ENCODE data around the gene NGEF. TPM values are rescaled to one million over a fixed set of nuclear protein-coding genes. Genes with fewer than 3 reads are reported as not detected.

NGEF gene
- total RNA-seq, 1 experiment from 2014 or later, result 71.3 TPM

DNA sequence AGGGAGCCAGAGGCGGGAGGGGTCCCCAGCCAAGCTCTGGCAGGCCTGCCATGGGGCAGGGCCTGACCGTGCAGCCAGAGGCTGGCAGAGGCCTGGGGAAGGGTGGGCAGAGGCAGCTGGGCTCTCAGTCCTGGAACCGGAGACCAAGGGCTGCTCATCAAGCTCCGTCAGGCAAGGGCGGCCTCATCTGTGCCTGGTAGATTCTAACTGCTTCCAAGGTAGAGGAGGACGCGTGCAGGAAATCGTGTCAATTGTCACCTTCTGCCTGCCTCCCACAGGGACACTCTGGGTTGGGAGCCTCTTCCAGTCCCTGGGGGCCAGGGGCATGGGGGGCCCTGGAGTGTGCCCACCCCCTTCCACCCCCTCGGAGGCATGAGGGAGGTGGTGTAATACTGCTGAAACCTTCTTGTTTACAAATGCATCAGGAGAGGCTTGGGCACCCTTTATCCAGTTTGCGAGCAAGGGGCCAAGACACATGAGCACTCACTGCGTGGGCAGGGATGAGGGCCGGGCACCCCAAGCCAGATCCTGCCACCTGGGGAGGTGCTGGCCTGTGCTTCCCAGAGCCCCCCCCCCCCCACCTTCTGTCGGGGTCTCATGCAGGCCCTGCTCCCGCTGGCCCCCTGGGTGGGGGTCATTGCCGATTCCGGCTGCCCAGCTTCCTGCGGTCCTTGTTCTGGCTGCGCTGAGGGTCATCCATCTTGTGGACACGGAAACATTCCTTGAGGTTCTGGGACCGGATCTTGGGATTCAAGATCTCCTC lies 134.0 kb downstream of the NGEF start:
- ATAC-seq (no peak), DNase-seq (no peak)
- intact Hi-C loops (cut with micrococcal nuclease), result loop anchor here (10.0 kb wide), 1 partner anchor 176 kb away; no protein-coding TSS in a partner anchor
- no peak overlapping the region for H3K9ac ChIP-seq (ENCODE audit: low read length)
- TSS peak; percentile 29 for BruUV-seq (replicated peaks)
- peaks cover 17% of the 10 kb centered on the region for H3K4me1 ChIP-seq (ENCODE audit: insufficient read depth, low read length)
- H4K20me1 ChIP-seq (ENCODE audit: low read length), result no peaks in the 10 kb centered on the region
- H3K79me2 ChIP-seq (ENCODE audit: low read length), result peaks cover 38% of the 10 kb centered on the region
- no peak overlapping the region for H3K4me2 ChIP-seq (ENCODE audit: low read length)
- H3K9me3 ChIP-seq (ENCODE audit: low read length), result no peaks in the 10 kb centered on the region
- no peaks in the 10 kb centered on the region for H3K27me3 ChIP-seq (ENCODE audit: low read length)
- POLR2A ChIA-PET (ENCODE audit: unreplicated experiment), result no interaction called here
- CTCF ChIA-PET, result no interaction called here
- no peaks in the 10 kb centered on the region for H3K9me2 ChIP-seq (replicated peaks; ENCODE audit: low read length)
- TF ChIP-seq EZH2phosphoT487 (IDR thresholded peaks at IDR 0.05; ENCODE audit: borderline replicate concordance, low read length) (no peak), EZH2 (IDR thresholded peaks at IDR 0.05; ENCODE audit: low read length, unreplicated experiment) (no peak)
- TF ChIP-seq, protein P1, sequence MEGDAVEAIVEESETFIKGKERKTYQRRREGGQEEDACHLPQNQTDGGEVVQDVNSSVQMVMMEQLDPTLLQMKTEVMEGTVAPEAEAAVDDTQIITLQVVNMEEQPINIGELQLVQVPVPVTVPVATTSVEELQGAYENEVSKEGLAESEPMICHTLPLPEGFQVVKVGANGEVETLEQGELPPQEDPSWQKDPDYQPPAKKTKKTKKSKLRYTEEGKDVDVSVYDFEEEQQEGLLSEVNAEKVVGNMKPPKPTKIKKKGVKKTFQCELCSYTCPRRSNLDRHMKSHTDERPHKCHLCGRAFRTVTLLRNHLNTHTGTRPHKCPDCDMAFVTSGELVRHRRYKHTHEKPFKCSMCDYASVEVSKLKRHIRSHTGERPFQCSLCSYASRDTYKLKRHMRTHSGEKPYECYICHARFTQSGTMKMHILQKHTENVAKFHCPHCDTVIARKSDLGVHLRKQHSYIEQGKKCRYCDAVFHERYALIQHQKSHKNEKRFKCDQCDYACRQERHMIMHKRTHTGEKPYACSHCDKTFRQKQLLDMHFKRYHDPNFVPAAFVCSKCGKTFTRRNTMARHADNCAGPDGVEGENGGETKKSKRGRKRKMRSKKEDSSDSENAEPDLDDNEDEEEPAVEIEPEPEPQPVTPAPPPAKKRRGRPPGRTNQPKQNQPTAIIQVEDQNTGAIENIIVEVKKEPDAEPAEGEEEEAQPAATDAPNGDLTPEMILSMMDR (conservative IDR thresholded peaks at IDR 0.05; ENCODE audit: low read depth, low read length), result no peak
- H3F3A ChIP-seq (ENCODE audit: low read length, unreplicated experiment), result no peaks in the 10 kb centered on the region
- H2AFZ ChIP-seq (ENCODE audit: low read length), result no peak overlapping the region
- H3K27ac ChIP-seq (ENCODE audit: low read length), result no peak overlapping the region
- peaks cover 2% of the 10 kb centered on the region; the same call in 1 of the 2 replicates for H3K36me3 ChIP-seq (ENCODE audit: low read depth, low read length)
- H3K4me3 ChIP-seq (ENCODE audit: low read length), result no peak overlapping the region

DNA sequence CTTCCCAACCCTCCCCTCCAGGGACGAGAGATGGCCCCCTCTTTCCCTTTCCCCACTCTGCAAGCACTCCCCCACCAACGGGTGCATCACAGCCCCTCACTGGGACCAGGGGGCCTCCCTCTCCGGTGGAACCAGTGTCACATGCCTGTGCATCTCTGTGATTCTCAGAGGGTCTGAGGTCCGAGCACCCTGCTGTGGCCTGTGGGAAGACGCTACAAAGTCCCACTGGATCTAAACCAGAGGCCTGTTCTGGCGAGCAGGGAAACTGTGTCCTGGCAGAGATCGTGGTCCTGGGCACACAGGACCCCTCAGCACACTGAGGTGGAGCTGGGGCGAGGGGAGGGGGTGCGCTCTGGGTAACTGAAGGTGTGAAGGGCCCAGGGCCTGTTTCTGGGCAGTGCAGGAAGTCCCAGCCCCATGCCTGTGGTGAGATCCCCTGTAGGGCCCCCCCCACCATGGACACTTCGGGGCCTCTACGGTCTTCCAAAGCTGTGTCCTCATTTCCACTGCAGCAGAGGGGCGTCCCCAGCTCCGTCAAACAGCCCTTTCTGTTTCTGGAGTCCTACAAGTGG lies 135.0 kb downstream of the NGEF start:
- TF ChIP-seq EZH2phosphoT487 (IDR thresholded peaks at IDR 0.05; ENCODE audit: borderline replicate concordance, low read length), result no peak
- TF ChIP-seq, protein P1 (conservative IDR thresholded peaks at IDR 0.05; ENCODE audit: low read depth, low read length), result no peak
- no peak for TF ChIP-seq EZH2 (IDR thresholded peaks at IDR 0.05; ENCODE audit: low read length, unreplicated experiment)
- intact Hi-C loops (cut with micrococcal nuclease), result loop anchor here (2.0 to 10.0 kb wide), 3 partner anchors 49 to 177 kb away; no protein-coding TSS in a partner anchor
- H3K27me3 ChIP-seq (ENCODE audit: low read length), result no peaks in the 10 kb centered on the region
- H3K4me1 ChIP-seq (ENCODE audit: insufficient read depth, low read length), result peaks cover 17% of the 10 kb centered on the region
- no peak overlapping the region for H3K9ac ChIP-seq (ENCODE audit: low read length)
- no peak for DNase-seq
- no peak overlapping the region for H3K27ac ChIP-seq (ENCODE audit: low read length)
- CTCF ChIA-PET, result interaction anchor here (0.5 kb wide), 1 partner anchor 80 kb away, joined by 3 read pairs; no protein-coding TSS in a partner anchor
- no peak for ATAC-seq
- no peaks in the 10 kb centered on the region for H3K9me2 ChIP-seq (replicated peaks; ENCODE audit: low read length)
- H3K79me2 ChIP-seq (ENCODE audit: low read length), result peaks cover 38% of the 10 kb centered on the region
- H2AFZ ChIP-seq (ENCODE audit: low read length), result no peak overlapping the region
- H3K4me3 ChIP-seq (ENCODE audit: low read length), result peak overlapping the region; percentile 85; the same call in 1 of the 2 replicates
- no peaks in the 10 kb centered on the region for H3K9me3 ChIP-seq (ENCODE audit: low read length)
- no peaks in the 10 kb centered on the region for H4K20me1 ChIP-seq (ENCODE audit: low read length)
- H3F3A ChIP-seq (ENCODE audit: low read length, unreplicated experiment), result no peaks in the 10 kb centered on the region
- peak overlapping the region; percentile 97 for H3K4me2 ChIP-seq (ENCODE audit: low read length)
- H3K36me3 ChIP-seq (ENCODE audit: low read depth, low read length), result no peaks in the 10 kb centered on the region; the same call in 1 of the 2 replicates
- no TSS peak for BruUV-seq (replicated peaks)
- POLR2A ChIA-PET (ENCODE audit: unreplicated experiment), result interaction anchor here (0.6 kb wide), 1 partner anchor 391 kb away, joined by 3 read pairs; no protein-coding TSS in a partner anchor
